Tibial artery (tissue), 4 donors: ENCODE measurements around the gene THSD4.

Experiments
- DNase-seq, 2 donors: peaks; one replicate each; pipeline ENCODE4 v3.0.0-alpha.2; 2019
- H3K27ac ChIP-seq, 2 donors: fragments of 200-600 bp; sonication (generic) in 1 of 2; 1 replicate in 1 of 2; 2 replicates in 1 of 2; pipeline ENCODE4 v1.5.1; 2018 to 2019; ENCODE audit warnings: mild to moderate bottlenecking in 1 of 2
- H3K27me3 ChIP-seq, 2 donors: fragments of 200-600 bp; sonication (generic) in 1 of 2; one replicate each; pipeline versions ENCODE4 v1.5.1 to v1.6.0; 2016 to 2019
- H3K36me3 ChIP-seq, 3 donors: fragments of 200-600 bp; sonication (generic) in 2 of 3; one replicate each; pipeline ENCODE4 v1.5.1; 2016 to 2019; ENCODE audit warnings: mild to moderate bottlenecking in 2 of 3
- H3K4me1 ChIP-seq, 4 donors: fragments of 200-600 bp; sonication (generic) in 2 of 4; 1 replicate in 3 of 4; 2 replicates in 1 of 4; pipeline ENCODE4 v1.5.1; 2016 to 2019
- H3K4me3 ChIP-seq, 2 donors: fragments of 200-600 bp; sonication (generic) in 1 of 2; 1 replicate in 1 of 2; 2 replicates in 1 of 2; pipeline ENCODE4 v1.5.1; 2018 to 2019; ENCODE audit warnings: mild to moderate bottlenecking in 2 of 2
- H3K9me3 ChIP-seq, 3 donors: fragments of 200-600 bp; sonication (generic) in 1 of 3; one replicate each; pipeline ENCODE4 v1.5.1; 2016 to 2019
- intact Hi-C: fragments of 100-400 bp; cut with DNase I; formaldehyde crosslinking; loops from one replicate; pipeline ENCODE4 v1.15.0; 2023; ENCODE audit warnings: low total_unique reads
- TF ChIP-seq, protein P1 (sequence below), 2 experiments: fragments of 200-600 bp in 1 of 2; fragments of 450-650 bp in 1 of 2; IDR thresholded peaks; one replicate each; pipeline ENCODE4 v1.5.1; 2017 to 2019; ENCODE audit warnings: antibody characterized with exemption in 2 of 2, mild to moderate bottlenecking in 1 of 2, moderate library complexity in 1 of 2

Gene THSD4

GRCh38 chr15:71786673-71787072, 671.4 kb downstream of the THSD4 start:
- peaks cover 0 to 8% (median under 1%) of the 10 kb centered on the region in 4 donors for H3K4me1 ChIP-seq
- no peak overlapping the region for H3K27ac ChIP-seq
- H3K36me3 ChIP-seq: no peaks in the 10 kb centered on the region
- H3K9me3 ChIP-seq: no peaks in the 10 kb centered on the region
- no peak for DNase-seq
- TF ChIP-seq, protein P1, sequence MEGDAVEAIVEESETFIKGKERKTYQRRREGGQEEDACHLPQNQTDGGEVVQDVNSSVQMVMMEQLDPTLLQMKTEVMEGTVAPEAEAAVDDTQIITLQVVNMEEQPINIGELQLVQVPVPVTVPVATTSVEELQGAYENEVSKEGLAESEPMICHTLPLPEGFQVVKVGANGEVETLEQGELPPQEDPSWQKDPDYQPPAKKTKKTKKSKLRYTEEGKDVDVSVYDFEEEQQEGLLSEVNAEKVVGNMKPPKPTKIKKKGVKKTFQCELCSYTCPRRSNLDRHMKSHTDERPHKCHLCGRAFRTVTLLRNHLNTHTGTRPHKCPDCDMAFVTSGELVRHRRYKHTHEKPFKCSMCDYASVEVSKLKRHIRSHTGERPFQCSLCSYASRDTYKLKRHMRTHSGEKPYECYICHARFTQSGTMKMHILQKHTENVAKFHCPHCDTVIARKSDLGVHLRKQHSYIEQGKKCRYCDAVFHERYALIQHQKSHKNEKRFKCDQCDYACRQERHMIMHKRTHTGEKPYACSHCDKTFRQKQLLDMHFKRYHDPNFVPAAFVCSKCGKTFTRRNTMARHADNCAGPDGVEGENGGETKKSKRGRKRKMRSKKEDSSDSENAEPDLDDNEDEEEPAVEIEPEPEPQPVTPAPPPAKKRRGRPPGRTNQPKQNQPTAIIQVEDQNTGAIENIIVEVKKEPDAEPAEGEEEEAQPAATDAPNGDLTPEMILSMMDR (IDR thresholded peaks at IDR 0.05): no peak
- H3K27me3 ChIP-seq: no peaks in the 10 kb centered on the region
- intact Hi-C loops: no loop called here
- no peak overlapping the region for H3K4me3 ChIP-seq

- Histone ChIP-seq H3K27me3 (no peaks in the 10 kb centered on the region), H3K4me1 (no peaks in the 10 kb centered on the region), H3K9me3 (no peaks in the 10 kb centered on the region), H3K36me3 (no peaks in the 10 kb centered on the region), H3K4me3 (no peak overlapping the region), H3K27ac (no peak overlapping the region)
- TF ChIP-seq, protein P1 (IDR thresholded peaks at IDR 0.05): no peak
- DNase-seq: peak in 1 of 2 donors; percentile 20
- intact Hi-C loops: no loop called here
Observed at GRCh38 chr15:71788646-71789579, 673.6 kb downstream of the THSD4 start.

DNA sequence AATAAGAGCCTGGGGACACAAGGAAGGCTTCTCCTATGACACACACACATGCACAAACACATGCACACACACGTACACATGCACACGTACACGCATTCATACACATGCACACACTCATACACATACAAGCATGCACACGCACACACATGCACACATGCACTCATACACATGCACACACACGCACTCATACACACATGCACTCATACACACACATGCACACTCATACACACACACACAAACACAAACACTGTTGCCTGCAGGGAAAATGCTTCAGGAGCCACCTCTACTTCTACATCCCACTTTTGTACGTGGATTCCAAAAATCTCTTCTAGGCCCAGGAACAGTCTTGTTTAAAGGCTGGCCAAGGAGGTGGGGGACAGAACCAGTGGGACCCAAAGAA, 674.3 kb downstream of the THSD4 start:
- no peaks in the 10 kb centered on the region for H3K27me3 ChIP-seq
- no peaks in the 10 kb centered on the region for H3K4me1 ChIP-seq
- peak in 1 of 2 donors; percentile 7 for DNase-seq
- no peaks in the 10 kb centered on the region for H3K36me3 ChIP-seq
- intact Hi-C loops: no loop called here
- no peak overlapping the region for H3K4me3 ChIP-seq
- TF ChIP-seq, protein P1 (IDR thresholded peaks at IDR 0.05): no peak
- no peak overlapping the region for H3K27ac ChIP-seq
- no peaks in the 10 kb centered on the region for H3K9me3 ChIP-seq

DNA sequence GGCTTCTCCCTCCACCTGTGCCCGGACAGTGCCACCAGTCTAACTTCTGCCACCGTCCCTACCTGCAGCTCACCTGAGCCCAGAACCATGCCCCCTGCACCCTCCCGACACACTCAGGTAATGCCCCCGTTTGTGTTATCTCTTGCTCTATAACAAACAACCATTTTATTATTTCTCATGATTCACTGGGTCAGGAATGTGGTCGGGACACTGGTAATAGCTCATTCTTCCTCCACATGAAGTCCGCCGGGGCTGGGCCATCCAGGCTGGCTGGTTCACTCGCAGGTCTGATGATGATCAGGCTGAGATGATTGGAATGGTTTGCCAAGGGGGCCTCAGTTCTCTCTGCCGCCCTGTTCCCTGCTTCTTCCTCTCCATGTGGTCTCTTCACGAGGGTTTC, 674.8 kb downstream of the THSD4 start:
- no peaks in the 10 kb centered on the region for H3K27me3 ChIP-seq
- no peak overlapping the region for H3K4me3 ChIP-seq
- no peaks in the 10 kb centered on the region for H3K9me3 ChIP-seq
- TF ChIP-seq, protein P1 (IDR thresholded peaks at IDR 0.05): no peak
- peak in 1 of 2 donors; percentile 61 for DNase-seq
- intact Hi-C loops: no loop called here
- H3K36me3 ChIP-seq: no peaks in the 10 kb centered on the region
- H3K27ac ChIP-seq: no peak overlapping the region
- H3K4me1 ChIP-seq: no peaks in the 10 kb centered on the region

DNA sequence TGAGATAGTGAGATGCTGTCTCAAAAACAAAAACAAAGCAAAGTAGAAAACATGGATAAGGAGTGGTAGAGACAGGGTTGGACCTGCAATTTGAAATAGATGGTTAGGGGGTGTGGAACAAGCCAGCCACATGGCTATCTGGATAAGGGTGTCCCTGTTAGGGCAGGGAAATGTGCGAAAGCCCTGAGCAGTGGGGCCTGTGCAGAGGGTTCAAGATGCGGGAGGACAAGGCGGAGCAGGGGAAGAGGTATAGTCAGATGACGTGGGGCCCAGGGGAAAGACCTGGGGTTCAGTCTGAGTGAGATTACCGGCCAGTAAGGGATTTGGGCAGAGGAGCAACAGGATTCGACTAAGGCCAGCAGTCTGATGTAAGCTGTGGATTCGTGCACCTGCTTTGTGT, 676.7 kb downstream of the THSD4 start:
- intact Hi-C loops: no loop called here
- peak in 1 of 2 donors; percentile 38 for DNase-seq
- Histone ChIP-seq H3K4me1 (no peaks in the 10 kb centered on the region), H3K27ac (no peak overlapping the region), H3K9me3 (no peaks in the 10 kb centered on the region), H3K27me3 (no peaks in the 10 kb centered on the region), H3K4me3 (no peak overlapping the region), H3K36me3 (no peaks in the 10 kb centered on the region)
- TF ChIP-seq, protein P1 (IDR thresholded peaks at IDR 0.05): no peak
